Bronchial epithelial cell (primary cell): ENCODE results near the gene KLF6. TPM values are rescaled to one million over a fixed set of nuclear protein-coding genes. Genes with fewer than 3 reads are reported as not detected.

Source experiments
- DNase-seq: peaks from one replicate; pipeline ENCODE4 v3.0.0-alpha.2; 2010; ENCODE audit warnings: low read depth
- FAIRE-seq: peaks from 2 replicates; lab custom pipeline; 2011; peaks lifted over from hg19 to GRCh38; lab: Jason Lieb, UNC
- H3K27me3 ChIP-seq: 2 replicates; pipeline ENCODE4 v1.5.1; 2011; ENCODE audit warnings: low read length; ENCODE audit not compliant: control insufficient read depth, insufficient read depth
- H3K36me3 ChIP-seq: 2 replicates; pipeline ENCODE4 v1.5.1; 2011; ENCODE audit warnings: low read length; ENCODE audit not compliant: control insufficient read depth, insufficient read depth
- H3K4me3 ChIP-seq: 2 replicates; pipeline ENCODE4 v1.5.1; 2011; ENCODE audit warnings: mild to moderate bottlenecking, low read depth, low read length, control low read depth
- total RNA-seq: library from RNA; depleted of rRNA; stranded (reverse); fragments of >200 nt; gene quantifications from 2 replicates; pipeline ENCODE4 v1.2.1, GENCODE V29; 2014
- TF ChIP-seq, protein P1 (sequence below): IDR thresholded peaks from 2 replicates; pipeline ENCODE4 v1.5.1; 2011; ENCODE audit warnings: mild to moderate bottlenecking, moderate library complexity, low read length, control low read depth, inconsistent platforms; ENCODE audit not compliant: insufficient read depth, severe bottlenecking

The KLF6 gene
- total RNA-seq, 1 donor from 2014 or later = 70.6 TPM

DNA sequence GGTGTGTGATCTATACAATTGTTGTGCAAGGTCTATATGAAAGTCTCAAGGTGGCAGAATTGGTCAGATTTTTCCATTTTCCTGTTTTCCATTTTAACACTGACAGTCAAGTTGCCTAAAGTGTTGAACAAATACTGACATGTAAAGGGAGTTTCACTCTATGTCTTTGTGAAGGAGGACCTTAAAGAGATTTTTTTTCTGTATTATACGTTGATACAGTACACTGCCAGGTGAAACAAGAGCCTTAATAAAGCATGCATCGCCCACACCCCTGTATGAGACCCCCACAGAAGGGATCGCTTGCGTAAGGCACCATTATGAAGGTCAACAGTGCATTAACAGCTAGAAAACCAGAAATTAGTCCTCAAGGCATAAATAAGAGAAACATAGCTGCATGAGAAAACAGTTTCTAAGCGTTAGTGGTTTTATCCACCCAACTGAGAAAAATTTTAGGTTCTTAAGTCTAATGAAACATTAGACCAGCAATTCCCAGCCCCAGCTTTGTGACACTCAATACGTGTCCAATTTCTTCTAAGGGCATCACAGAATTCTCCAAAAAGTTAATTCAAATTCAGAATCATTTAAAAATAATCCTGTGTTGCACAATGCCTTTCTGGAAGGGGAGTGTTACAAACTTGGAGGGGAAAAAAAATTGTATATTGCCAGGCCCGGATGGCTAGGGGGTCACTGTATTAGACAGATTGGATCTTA is 6.9 kb downstream of the KLF6 start:
- FAIRE-seq (no peak), DNase-seq (peak; percentile 58)
- H3K27me3 ChIP-seq = no peaks in the 10 kb centered on the region
- H3K36me3 ChIP-seq = peaks cover 31% of the 10 kb centered on the region
- H3K4me3 ChIP-seq = no peak overlapping the region
- TF ChIP-seq, protein P1, sequence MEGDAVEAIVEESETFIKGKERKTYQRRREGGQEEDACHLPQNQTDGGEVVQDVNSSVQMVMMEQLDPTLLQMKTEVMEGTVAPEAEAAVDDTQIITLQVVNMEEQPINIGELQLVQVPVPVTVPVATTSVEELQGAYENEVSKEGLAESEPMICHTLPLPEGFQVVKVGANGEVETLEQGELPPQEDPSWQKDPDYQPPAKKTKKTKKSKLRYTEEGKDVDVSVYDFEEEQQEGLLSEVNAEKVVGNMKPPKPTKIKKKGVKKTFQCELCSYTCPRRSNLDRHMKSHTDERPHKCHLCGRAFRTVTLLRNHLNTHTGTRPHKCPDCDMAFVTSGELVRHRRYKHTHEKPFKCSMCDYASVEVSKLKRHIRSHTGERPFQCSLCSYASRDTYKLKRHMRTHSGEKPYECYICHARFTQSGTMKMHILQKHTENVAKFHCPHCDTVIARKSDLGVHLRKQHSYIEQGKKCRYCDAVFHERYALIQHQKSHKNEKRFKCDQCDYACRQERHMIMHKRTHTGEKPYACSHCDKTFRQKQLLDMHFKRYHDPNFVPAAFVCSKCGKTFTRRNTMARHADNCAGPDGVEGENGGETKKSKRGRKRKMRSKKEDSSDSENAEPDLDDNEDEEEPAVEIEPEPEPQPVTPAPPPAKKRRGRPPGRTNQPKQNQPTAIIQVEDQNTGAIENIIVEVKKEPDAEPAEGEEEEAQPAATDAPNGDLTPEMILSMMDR = no peak

DNA sequence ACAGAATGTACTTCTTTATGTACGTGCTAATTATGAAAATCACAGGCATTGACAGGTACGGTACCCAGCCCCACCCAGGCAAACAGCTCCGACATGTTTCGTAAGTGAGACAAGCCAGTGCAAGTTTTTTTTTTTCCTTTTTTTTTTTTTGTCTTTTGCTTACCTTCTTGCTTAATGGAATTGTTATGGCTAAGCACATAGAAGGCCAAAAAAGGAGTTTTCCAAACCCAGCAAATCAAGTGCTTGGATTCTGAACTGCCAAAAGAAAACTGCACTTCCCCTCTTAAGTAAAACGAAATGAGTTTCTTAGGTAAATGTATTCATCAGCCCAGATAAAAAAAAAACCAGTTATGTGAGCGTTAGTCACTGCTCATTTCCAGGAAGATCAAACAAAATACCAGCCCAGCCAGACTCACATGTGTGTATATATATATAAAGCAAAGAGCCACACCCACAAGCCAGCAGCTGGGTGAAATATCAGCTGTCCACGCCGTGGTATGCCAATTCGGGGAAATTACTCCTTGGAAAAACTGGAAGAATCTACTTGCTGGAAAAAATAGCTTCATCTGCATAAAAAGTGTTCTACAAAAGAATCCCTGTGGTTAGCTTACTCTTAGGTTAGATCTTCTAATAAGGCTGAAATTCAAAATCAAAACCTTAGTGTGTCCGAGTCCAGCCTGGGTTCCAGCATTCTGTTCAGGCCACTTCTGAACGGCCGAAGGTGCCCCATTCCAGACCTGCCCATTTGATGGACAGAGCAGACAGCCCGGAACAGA is 8.0 kb downstream of the KLF6 start:
- TF ChIP-seq, protein P1 = no peak
- DNase-seq = peak; percentile 96
- FAIRE-seq = no peak
- peaks cover 26% of the 10 kb centered on the region for H3K36me3 ChIP-seq
- no peaks in the 10 kb centered on the region for H3K27me3 ChIP-seq
- no peak overlapping the region for H3K4me3 ChIP-seq

DNA sequence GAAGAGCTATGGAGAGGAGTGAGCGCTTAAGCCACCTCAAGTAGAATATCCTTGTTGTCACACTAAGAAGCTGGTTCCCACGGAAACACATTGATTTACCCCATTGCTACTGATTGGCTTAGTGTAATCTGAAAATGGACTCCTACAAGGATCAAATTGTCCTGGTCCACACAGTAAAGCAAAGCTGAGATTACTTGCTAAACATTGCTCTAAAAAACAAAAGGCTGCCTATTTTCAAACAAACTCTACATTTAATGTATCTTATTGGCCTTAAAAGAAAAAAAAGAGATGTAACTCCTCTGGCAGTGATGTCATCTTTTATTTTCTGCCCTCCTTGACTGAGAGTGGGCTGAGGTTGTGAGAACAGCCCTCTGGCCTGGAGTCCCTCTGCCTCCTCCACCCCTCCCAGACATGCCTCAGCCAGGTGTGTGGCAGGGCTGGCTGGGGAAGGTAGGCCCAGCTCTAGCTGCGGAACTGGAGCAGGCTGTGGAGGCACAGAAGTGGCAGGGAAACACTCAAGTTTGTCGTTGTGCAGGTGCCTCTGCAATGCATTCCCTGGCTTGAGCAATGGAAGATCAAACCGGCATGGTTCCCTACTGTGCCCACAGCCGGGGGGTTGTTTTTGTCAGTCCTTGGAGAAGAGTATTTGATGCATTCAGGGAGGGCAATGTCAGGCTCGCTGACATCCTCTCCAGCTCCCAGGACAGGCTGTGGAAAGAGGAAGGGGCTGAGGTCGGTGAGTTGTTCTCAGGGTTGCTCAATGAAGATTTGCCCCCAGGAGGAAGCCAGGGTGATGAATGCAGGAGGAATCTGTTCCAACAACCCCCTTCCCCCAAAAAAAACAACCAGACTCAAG is 9.1 kb downstream of the KLF6 start:
- TF ChIP-seq, protein P1 = no peak
- Histone ChIP-seq H3K27me3 (no peaks in the 10 kb centered on the region), H3K4me3 (no peak overlapping the region), H3K36me3 (peaks cover 16% of the 10 kb centered on the region)
- FAIRE-seq = no peak
- peak; percentile 78 for DNase-seq

DNA sequence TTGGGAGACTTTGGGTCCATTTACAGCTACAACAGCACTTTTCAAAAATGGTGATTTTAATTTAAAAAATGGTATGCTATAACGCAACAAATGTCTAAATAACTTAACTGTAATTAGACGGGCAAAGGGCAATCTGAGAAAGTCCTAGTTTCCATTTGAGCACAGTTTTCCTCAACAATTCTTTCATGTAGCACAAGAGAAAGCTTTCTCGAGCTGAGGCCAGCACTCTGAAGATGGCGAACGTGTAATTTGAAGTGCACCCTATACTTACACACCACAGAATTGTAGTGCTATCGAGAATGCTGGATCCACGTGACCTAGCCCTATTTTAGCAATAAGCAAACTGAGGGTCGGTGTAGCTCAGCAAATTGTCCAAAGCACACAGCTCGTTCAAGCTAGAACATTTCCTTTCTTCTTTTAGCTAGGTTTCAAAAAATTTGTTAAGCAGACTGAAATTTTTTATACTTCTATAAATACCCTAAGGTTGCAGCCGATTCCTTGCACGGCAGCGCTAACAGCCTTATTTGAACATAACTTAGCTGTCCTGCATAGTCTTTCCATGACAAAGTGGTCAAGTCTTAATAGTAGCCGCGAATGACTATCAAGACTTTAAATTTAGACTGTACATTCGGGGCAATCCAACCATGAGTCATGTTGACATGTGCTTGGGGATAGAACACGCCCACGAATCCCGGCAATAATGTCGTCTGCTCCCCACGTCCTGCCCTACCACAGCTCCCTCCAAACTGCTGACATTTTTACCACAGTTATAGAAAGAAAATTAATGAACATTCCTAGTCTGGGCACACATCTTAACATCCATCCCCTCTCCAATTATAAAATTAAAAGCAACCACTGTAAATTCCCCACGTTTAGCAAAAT is 10.0 kb downstream of the KLF6 start:
- H3K36me3 ChIP-seq = peaks cover 10% of the 10 kb centered on the region
- H3K27me3 ChIP-seq = no peaks in the 10 kb centered on the region
- H3K4me3 ChIP-seq = no peak overlapping the region
- no peak for FAIRE-seq
- TF ChIP-seq, protein P1 = no peak
- peak; percentile 92 for DNase-seq
